Dedifferentiated amniotic fluid mesenchymal stem cell (primary cell): ENCODE results near the gene PDCD4.
A peak's percentile ranks its signal among the peaks of the same experiment; 100 is the strongest.

Experiments used
- DNase-seq: peaks from one replicate; pipeline ENCODE4 v3.0.0-alpha.2; 2016; ENCODE audit errors: extremely low spot score

PDCD4 gene

DNA sequence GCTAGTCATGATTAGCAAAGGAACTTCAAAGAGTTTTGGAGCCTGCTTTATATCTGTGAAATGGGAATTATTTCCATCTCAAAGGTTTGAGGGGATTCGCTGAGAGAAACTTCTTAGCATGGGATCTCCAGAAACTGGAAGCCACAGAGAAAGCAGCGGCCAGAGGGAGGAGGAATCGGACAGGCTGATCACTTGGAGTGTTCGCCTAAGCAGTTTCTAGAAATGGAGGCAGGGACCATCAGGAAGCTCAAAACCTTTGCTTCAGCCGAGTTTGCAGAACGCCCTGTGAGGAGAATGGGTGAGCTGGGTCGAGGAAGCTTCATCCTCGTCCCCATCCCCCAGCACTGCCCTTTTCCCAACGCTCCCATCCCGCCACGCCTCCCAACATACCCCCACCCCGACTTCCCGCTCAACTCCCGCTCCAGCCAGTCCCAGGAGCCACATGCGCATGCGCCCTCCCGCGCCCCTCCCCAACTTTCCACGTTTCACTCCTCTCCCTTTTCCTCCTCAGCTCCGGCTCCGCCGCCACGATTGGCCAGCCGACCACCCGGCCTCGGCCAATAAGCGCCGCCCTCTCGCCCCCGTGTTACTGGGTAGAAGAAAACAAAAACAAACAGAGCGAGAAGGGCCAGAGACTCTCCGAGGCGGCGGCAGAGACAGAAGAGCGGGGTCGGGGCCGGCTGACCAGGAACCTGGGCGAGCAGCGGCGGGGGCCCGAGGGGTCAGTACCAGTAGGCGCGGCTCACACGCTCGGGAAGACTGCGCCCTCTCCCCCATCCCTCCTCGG is at the start of gene PDCD4:
PDCD4 (plus strand) TSS at position 631 of the 787 bp plus-strand sequence. CDS start 4,100 bp downstream, outside the sequence.
- DNase-seq: peak; percentile 98

DNA sequence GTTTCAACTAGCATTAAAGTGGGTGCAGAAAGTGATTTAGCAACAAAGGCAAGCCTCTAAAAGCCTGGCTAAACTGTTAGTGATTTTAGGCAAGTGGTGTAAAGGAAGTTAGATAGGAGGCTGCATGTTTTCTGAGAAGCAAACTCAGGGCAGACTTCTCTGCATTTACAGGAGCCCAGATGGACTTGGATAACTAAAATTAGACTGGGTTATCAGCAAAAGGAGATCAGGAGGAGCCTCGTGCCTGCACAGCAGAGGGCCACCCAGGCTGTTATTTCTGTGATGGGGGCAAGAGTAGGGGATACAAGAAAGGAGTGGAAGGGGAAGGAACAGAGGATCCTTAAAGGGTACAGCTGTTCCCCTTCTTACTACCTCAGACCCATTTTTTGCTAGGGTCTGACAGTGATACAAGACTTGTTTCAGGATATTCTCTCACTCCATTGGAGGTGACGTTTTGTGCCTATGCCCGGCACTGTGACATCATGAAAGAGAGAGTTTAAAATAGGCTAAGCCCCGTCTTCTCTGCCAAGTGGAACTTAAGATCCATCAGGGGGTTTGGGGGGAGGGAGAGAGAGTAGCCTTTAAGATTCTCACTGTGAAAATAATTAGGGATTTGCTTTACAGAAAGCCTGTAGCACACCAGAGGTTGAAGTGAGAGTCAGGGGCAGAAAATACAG is 49.6 kb upstream of the PDCD4 start:
- DNase-seq: no peak

DNA sequence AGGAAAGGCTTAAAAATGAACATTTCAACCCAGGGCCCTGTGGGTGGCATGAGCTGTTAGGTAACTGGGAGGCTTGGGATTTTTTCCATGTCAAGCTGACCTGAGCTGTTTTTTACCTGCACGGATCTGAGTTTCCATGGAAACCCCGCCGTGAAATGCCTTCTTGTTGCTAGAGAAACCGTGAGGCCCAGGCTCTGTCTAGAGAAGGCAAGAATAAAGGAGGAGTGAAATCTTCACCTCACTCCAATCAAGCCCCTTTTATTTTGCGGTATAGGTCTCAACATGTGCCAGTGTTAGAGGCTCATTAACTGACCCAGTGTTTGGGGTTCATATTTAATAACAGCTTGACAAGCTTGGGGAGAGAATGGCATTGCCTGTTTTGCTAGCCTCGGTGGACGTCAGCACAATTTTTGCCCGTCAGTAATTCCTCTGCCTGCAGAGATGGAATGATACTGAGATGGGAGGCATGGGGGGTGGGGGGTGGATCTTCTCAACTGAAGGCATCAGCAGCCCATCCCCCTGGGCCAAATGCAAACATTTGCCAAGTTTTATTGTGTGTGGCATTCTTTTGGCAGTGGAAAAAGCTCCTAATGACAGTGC is 48.9 kb upstream of the PDCD4 start:
- DNase-seq: no peak

DNA sequence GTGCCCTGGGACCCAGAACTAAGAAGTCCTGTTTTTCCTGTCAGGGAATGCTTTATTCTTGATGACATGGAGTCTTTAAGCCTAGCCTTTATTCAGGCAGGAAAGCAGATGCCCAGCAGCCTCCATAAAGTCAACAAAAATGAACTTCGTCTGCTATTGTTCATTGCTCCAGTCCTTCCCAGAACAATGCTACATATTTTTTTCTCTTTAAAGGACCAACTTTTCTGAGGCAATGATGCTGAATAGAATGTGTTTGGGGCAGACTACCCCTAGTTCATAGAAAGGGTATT is 47.6 kb upstream of the PDCD4 start:
- no peak for DNase-seq

DNA sequence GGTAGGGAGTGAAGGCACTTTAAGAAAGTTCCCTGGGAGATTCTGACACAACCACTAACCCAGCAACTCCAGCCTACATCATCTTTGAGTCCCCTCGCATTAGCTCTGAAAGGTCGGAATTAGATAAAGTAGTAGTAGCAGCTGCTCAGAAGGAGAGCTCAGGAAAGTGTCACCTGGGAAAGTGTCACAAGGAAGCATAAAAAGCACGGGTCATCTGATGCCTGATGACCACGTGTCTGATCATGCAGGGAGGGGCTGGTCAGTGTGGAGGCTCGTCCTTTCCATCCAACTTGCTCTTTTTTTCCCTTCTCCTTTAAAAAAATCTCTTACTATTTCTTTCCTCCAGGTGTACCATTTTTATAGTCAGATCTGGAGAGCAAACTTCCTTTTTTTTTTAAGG is 47.1 kb upstream of the PDCD4 start:
- DNase-seq: no peak

DNA sequence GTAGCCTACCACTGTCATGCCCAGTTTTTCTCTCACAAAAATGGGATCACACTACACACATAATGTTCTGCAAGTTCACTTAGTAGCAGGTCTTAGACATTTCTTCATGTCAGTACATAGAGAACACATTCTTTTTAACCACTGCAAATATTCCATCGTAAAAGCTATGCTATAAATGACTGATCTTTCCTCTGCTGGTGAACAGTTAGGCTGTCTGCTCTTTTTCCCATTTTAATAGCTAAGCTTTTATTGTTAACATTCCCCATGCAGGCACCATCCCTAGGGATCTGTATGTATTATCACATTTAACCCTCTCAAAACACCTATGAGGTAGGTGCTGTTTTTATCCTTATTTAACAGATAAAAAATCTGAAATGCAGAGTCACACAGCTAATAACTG is 46.2 kb upstream of the PDCD4 start:
- no peak for DNase-seq

DNA sequence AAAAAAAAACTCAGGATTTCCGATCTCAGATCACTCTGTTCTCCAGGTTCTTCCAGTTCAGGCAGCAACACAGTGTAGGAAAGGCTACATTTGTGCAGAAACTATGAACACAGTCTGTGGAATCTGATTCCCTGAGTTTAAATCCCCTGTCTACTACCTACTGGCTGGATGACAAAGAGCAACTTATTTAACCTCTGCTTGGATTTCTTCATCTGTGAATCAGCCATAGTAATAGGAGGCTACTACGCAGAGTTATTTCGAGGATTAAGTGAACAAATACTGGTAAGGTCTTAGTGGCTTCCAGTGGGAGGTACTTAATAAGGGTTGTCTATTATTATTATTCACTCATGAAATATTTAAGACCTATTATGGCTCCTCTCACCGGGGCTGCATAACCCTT is 44.3 kb upstream of the PDCD4 start:
- no peak for DNase-seq

DNA sequence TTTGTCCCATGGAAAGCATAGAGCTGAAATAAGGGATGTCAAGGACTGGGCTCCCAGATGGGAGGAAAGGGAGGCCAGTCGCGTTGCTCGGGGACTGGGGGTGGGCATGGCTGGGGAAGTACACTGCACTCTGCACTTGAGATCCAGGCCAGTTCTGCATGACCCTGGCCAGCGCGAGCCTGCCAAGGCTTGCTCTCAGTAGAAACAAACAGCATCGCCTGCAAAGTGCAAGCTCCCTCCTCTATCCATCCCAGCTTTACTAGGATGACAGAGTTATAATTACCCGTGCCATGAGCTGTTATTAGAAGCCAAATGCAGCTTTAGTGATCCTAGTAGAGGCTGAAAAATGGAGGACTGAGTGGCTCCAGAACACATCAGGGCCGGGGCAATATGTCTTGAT is 43.9 kb upstream of the PDCD4 start:
- DNase-seq: no peak

DNA sequence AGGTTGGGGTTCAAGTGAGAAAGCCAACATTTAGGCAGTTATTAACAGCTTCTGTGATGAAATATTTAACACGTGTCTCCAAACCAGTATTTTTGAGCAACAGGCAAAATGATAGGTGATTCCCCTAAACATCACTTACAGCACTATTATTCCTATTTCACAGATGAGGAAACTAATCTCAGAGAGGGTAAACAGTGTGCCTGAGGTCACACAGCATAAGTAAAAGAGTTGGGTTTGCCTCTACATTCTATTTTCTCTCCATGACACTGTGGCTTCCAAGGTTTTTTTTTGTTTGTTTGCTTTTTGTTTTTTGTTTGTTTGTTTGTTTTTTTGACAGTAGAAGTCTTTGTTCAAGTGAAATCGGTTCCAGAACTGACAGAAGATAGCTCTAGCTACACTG is 43.2 kb upstream of the PDCD4 start:
- DNase-seq: no peak

DNA sequence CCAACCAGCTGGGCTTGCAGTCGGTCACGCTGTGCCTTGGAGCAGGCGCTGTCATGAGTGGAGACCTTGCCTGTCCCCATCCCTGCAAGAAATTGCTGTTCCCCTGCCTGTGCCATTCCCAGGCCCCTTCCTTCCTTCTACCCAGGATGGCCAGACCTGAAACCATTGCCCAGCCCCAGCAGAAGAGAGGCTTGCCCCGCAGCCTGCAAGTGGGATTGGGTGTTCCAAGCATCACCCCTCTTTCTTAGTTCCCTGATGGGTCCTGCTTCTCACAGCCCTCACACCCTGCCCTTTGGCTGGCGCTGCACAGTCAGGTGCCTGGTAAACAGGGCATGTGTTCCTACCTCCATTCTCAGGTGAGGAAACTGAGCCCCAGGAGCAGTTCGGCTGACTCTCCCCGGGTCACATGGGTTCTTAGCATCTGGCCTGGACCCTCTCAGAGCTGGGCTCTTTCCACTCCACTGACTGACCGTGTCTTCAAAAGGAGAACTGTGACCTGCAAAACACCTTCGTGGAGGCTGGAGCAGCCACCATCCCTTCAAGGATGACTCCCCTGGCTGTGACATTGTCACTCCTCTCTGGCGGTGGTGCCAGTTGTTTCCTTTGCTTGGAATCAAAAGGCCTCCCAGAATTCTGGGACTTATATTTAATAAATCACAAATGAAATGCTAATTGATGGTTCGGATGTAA is 41.9 kb upstream of the PDCD4 start:
- DNase-seq: no peak

DNA sequence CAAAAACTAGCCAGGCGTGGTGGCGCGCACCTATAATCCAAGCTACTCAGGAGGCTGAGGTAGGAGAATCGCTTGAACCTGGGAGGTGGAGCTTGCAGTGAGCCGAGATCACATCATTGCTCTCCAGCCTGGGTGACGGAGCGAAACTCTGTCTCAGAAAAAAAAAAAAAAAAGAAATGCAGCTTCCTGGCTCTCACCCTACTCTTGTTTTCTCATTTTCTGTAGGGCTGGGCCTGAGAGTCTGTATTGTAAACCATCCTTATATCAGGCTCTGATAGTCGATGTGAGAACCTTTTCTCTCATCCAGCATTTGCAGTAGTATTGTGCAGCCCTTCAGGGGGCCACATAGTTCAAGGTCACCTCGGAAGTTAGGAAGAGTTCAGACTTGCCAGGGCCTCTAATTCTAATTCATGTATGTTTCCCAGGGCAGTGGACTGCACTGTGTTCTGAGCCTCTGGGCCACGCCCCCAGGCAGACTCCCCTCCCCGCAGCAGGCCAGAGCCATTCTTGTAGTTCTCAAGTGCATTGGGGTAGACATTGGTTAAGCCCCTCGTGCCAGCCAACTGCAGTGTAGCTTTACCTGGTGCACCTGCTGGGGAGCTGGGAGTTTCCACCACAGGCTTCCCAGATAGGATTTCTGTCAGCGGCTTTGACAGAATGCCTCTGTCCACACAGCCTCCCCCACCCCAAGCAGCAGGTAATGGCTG is 38.3 kb upstream of the PDCD4 start:
- no peak for DNase-seq

DNA sequence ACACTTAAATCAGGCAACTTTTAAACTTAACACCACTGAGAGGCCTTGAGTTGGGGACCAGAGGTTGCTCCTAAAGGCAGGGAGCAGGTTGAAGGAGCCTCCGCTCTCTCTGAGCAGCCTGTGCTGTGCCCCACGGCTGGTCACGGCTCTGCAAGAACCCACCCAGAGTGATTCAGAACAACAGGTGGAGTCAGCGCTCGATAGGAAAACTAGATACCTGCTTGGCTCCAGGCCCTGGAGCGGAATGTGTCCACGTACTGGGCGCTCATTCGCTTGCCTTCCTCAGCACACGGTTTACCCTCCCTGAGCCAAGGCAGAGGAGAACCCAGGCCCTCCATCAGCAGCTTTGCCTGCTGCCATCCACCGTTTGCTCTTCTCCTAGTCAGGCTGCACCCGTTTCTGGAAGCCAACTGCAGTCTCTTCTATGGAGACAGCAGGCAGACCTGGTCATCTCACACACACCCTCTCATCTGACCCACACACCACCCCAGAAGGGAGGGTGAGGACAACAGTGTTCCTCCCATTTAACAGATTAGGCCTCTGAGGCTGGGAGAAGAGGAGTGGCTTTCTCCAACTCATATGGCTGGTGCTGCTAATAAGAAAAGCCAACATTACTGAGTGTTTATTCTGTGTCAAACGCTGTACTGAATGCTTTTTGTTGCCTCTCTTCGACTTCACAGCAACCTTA is 37.6 kb upstream of the PDCD4 start:
- no peak for DNase-seq

DNA sequence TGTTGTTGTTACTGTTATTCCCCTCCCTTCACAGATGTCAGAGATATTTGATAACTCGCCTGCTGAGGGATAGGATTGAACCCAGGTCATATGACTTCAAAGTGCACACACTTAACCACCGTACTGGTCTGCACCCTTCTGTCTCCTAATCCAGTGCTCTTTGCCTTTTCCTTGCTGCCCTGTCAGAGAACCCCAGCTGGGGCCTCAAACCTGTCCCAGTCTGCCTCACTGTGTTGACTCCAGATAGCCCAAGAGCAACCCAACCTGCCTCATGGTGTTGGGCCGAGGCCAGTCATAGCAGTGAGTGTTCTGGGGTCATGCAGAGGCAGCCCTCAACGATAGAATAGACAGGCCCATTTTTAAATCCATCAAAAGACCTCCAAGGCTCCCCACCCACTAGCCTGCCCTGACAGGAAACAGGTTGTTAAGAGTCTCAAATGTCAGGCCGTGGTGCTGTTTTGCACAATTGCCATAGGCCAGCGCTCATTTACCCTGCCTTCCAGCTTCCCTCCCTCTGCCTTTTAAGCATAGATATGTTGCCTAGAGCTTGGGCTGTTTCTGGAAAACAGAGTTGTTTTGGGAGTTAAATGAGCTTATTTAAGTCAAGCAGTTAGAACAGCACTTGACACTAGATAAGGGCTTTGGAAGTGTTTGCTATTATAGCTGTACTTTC is 37.0 kb upstream of the PDCD4 start:
- no peak for DNase-seq

DNA sequence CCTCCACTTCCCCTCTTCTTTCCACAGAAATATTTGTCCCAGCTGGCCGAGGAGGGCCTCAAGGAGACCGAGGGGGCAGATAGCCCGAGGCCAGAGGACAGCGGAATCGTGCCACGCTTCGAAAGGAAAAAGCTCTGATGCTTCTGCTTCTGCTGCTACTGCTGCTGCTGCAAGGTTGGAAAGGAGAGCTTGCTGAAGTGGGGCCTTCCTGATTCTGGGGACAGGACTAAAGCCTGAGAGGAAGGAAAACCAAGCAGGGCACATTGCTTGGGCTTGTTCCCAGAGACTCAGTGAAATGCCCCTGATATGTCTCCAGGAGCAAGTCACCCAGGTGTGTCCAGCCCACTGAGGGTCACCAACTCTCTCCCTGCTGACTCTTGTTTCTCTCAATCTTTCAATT is 35.9 kb upstream of the PDCD4 start:
- DNase-seq: no peak

DNA sequence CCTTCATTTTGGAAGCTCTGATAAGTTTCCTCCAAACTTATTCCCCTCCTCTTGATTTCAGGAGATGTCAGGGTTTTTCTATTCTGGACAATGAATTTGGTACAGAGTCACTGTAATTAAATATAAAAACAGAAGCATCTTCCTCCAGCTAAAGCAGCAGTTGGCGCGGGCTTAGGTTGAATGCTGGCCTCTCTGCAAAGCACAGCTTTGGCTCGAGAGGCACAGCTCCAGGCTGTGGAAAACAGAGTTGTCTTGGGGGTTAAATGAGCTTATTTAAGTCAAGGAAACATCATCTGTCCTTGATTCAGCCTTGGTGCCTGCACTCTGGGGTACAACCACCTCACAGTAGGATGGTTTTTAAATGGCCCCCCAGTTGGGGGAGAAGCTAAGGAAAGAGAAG is 35.0 kb upstream of the PDCD4 start:
- no peak for DNase-seq

DNA sequence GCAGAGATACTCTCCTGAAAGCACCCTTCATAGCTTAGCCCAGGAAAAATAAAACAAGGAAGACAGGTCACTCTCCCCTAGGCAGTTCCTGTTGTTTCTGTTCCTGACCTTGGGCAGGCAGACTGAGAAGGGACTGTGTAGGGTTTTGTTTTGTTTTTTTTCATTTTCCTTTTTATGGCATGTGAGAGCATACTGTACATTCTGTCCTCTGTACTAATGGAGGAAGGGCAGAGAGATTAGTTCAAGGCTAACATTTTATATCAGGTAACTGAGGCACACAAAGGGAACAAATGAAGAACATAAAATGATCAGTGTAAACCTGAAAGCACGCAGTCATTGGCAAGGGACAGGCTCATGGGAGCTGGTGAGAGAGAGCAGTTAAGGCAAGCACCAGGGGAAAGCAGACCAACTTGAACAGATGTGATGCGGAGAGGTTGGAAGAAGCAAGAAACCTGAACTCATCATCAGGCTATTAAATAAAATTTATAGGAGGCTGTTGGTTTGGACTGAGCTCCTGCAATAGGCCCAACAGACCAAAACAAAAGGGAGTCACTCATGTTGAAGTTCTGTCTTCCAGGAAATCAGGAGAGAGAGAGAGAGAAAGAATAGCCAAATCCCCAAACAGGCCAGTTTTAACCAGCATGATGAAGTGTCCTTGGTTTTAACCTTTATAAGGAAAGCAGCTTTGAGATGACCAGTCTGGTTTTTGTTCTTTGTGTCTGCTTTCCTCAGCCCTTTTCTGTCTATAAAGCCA is 34.1 kb upstream of the PDCD4 start:
- DNase-seq: no peak

DNA sequence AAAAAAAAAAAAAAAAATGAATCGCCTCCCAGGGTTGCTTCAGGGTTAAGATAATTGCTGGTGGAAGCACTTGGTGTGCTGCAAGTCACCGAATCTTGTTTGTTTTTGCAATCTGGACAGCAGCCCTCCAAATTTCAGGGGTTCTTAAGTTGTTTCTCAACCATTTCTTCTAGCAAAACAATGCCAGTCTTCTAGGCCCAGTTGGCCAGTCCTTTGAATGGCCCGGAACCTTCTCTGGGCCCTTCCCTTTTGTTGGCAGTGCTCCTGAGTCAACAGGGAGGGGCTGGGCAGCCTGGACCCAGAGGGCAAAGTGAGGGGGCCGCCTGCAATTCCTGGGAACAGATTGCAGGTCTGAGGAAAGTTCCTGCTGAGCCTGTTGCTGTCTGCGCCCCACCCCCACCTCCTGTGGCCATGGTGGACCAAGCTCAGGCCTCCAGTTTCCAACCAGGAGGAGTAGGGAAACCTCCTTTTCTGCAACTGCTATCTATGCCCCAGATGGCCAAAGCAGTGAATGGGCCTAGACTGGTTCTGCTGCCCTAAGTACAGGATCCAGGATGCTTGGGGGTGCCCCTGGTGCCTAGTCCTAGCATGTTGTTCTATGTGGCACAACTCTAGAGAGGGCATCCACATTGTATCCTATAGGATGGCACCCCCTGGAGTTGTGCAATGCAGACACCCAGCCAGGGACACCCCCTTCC is 31.4 kb upstream of the PDCD4 start:
- DNase-seq: no peak

DNA sequence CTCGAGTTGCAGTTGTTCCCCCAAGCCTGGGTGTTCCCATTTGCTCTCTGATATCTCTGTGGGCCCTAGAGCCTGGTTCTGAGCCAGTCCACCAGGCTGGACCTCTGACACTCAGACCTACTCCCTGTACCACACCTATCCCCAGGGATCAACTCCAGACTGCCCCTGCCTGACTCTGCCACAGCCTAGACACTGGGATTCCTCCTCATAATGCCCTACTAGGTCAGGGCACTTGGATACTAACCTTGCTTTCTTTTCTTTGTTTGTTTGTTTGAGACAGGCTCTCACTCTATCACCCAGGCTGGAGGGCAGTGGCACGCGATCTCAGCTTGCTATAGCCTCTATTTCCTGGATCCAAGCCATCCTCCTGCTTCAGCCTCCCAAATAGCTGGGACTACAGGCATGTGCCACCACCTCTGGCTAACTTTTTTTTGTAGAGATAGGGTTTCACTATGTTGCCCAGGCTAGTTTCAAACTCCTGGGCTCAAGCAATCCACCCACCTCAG is 30.8 kb upstream of the PDCD4 start:
- no peak for DNase-seq

DNA sequence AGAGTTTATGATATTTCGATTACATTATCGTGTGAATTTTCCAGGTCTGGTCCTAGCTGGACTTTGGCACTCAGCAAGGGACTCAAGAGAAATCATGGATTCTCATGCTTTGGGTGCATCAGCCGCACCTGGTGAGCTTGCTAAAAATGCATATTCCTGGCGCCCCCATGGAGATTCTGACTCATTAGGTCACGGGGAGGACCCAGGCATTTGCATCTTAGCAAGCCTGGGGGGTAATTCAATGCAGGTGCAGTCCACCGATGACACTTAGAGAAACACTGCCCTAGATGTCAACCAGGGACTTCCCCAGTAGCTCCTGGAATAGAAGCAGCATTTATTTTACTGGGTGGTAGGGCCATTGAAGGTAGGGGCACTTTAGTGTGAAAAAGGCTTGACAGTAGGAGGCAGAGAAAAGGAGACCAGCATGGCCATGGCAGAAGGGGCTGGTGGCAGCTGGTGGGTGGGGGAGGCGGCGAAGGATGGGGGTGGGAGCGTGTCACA is 29.9 kb upstream of the PDCD4 start:
- DNase-seq: no peak
